HepG2 (cell line): ENCODE measurements around the gene ZMPSTE24. TPM values are rescaled to one million over a fixed set of nuclear protein-coding genes. Genes with fewer than 3 reads are reported as not detected.

Experiments
- CBFB ChIP-seq: sonication (generic); formaldehyde crosslinking; IDR thresholded peaks from 2 replicates; pipeline ENCODE4 v1.4.0; 2020; ENCODE audit warnings: missing genetic modification reagents
- CCDC6 ChIP-seq: sonication (generic); formaldehyde crosslinking; IDR thresholded peaks from 2 replicates; pipeline ENCODE4 v1.8.1; 2022; ENCODE audit warnings: mild to moderate bottlenecking, missing genetic modification reagents, moderate library complexity
- KDM5A ChIP-seq: fragments of 200-600 bp; sonication (generic); IDR thresholded peaks from 2 replicates; pipeline ENCODE4 v1.7.0; 2018; ENCODE audit warnings: antibody characterized with exemption, mild to moderate bottlenecking, low read length, borderline replicate concordance
- MIER2 ChIP-seq: IDR thresholded peaks from 2 replicates; pipeline ENCODE4 v1.6.1; 2016; ENCODE audit warnings: missing biosample characterization, missing genetic modification reagents
- NR2C2 ChIP-seq: sonication (generic); formaldehyde crosslinking; IDR thresholded peaks from 2 replicates; pipeline ENCODE4 v1.4.0; 2020; ENCODE audit warnings: missing genetic modification reagents, mild to moderate bottlenecking, moderate library complexity, borderline replicate concordance
- RARG ChIP-seq: sonication (generic); formaldehyde crosslinking; IDR thresholded peaks from 2 replicates; pipeline ENCODE4 v1.4.0; 2020; ENCODE audit warnings: low read depth, mild to moderate bottlenecking, missing genetic modification reagents
- SNAI1 ChIP-seq: sonication (generic); formaldehyde crosslinking; IDR thresholded peaks from 2 replicates; pipeline ENCODE4 v1.5.0; 2020; ENCODE audit warnings: mild to moderate bottlenecking, missing genetic modification reagents, borderline replicate concordance
- ZBTB42 ChIP-seq: sonication (generic); formaldehyde crosslinking; IDR thresholded peaks from 2 replicates; pipeline ENCODE4 v1.5.0; 2020; ENCODE audit warnings: mild to moderate bottlenecking, missing genetic modification reagents
- ZNF136 ChIP-seq: sonication (generic); formaldehyde crosslinking; IDR thresholded peaks from 2 replicates; pipeline ENCODE4 v1.8.1; 2022; ENCODE audit warnings: low read depth, mild to moderate bottlenecking, moderate library complexity, missing genetic modification reagents
- ZNF3 ChIP-seq: IDR thresholded peaks from 2 replicates; pipeline ENCODE4 v1.7.0; 2017; ENCODE audit warnings: inconsistent platforms
- ZNF367 ChIP-seq: sonication (generic); formaldehyde crosslinking; IDR thresholded peaks from 2 replicates; pipeline ENCODE4 v1.4.0; 2020; ENCODE audit warnings: missing genetic modification reagents, borderline replicate concordance
- ZNF44 ChIP-seq: sonication (generic); formaldehyde crosslinking; IDR thresholded peaks from 2 replicates; pipeline ENCODE4 v1.5.1; 2020; ENCODE audit warnings: mild to moderate bottlenecking, missing genetic modification reagents
- ZNF562 ChIP-seq: sonication (generic); formaldehyde crosslinking; IDR thresholded peaks from 2 replicates; pipeline ENCODE4 v1.8.0; 2022; ENCODE audit warnings: missing genetic modification reagents, borderline replicate concordance
- ZNF570 ChIP-seq: sonication (generic); formaldehyde crosslinking; IDR thresholded peaks from 2 replicates; pipeline ENCODE4 v1.4.0; 2020; ENCODE audit warnings: mild to moderate bottlenecking, missing genetic modification reagents, borderline replicate concordance
- ZNF616 ChIP-seq: sonication (generic); formaldehyde crosslinking; IDR thresholded peaks from 2 replicates; pipeline ENCODE4 v1.5.0; 2020; ENCODE audit warnings: low read depth, mild to moderate bottlenecking, missing genetic modification reagents
- ZNF768 ChIP-seq: sonication (generic); formaldehyde crosslinking; IDR thresholded peaks from 2 replicates; pipeline ENCODE4 v1.4.0; 2020; ENCODE audit warnings: missing genetic modification reagents
- polyA plus RNA-seq, 8 experiments: library from polyadenylated mRNA; depleted of rRNA in 3 of 8; stranded (reverse) in 7 of 8; unstranded in 1 of 8; fragments of >200 nt; fragmentation: Illumina TruSeq in 4 of 8; extraction: Trizol in 4 of 8; gene quantifications; 2 replicates each; pipeline versions ENCODE4 v1.2.1 to v1.2.3, GENCODE V29; 2011 to 2016; ENCODE audit warnings: low read depth in 4 of 8, missing spikeins in 1 of 8, mixed read lengths in 1 of 8; ENCODE audit not compliant: insufficient read depth in 1 of 8
- total RNA-seq, 5 experiments: library from RNA; depleted of rRNA; stranded (reverse); fragments of >200 nt; fragmentation: Illumina TruSeq; extraction: Trizol; gene quantifications; 2 replicates each; pipeline ENCODE4 v1.2.3, GENCODE V29; 2016; ENCODE audit warnings: low read depth in 1 of 5
- TF ChIP-seq, protein P1 (sequence below): sonication (generic); formaldehyde crosslinking; IDR thresholded peaks from 2 replicates; pipeline ENCODE4 v1.4.0; 2020; ENCODE audit warnings: mild to moderate bottlenecking, missing genetic modification reagents
- TF ChIP-seq, protein P2 (sequence below): sonication (generic); formaldehyde crosslinking; IDR thresholded peaks from 2 replicates; pipeline ENCODE4 v1.8.0; 2022; ENCODE audit warnings: mild to moderate bottlenecking, missing genetic modification reagents, borderline replicate concordance
- TF ChIP-seq, protein P3 (sequence below): IDR thresholded peaks from 2 replicates; pipeline ENCODE4 v1.6.1; 2016
- TF ChIP-seq, protein P4 (sequence below): fragments of 450-650 bp; IDR thresholded peaks from 2 replicates; pipeline ENCODE4 v1.6.1; 2016

Gene ZMPSTE24
- total and polyA plus RNA-seq, 2 of the 13 experiments (the other 11 are each of a cell fraction or from before 2014, with no cell fraction given), result 13.6 to 60.2 TPM

DNA sequence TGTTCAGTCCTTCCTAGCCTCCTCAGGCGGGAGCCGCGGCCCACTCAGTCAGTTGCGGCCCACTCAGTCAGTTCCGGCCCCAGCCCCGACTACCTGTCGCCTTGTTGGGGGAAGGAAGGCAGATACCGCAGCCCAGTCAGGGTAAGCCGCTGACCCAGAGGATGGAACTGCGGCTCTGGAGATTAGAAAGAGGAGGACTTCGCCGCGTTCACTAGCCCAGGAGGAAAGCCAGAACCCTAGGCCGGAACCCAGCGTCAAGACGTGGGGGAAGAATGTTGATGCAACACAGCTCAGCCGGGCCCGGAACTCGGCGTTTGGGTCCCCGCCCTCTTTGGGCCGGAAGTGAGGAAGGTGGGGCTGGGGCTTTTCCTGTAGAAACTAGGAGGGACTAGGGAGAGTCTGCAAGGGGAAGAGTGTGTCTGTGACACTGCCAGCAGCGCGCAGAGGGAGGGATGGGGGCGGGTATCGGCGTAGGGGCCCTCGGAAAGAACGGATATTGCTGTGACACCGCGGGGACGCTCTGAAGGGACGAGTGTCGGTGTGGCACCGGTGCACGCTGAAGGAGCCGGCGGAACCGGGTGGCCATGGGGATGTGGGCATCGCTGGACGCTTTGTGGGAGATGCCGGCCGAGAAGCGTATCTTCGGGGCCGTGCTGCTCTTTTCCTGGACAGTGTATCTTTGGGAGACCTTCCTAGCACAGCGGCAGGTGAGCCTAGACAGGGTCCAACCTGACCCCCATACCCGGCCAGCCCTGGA lies at the start of gene ZMPSTE24 (continued):
- TF ChIP-seq, protein P1, sequence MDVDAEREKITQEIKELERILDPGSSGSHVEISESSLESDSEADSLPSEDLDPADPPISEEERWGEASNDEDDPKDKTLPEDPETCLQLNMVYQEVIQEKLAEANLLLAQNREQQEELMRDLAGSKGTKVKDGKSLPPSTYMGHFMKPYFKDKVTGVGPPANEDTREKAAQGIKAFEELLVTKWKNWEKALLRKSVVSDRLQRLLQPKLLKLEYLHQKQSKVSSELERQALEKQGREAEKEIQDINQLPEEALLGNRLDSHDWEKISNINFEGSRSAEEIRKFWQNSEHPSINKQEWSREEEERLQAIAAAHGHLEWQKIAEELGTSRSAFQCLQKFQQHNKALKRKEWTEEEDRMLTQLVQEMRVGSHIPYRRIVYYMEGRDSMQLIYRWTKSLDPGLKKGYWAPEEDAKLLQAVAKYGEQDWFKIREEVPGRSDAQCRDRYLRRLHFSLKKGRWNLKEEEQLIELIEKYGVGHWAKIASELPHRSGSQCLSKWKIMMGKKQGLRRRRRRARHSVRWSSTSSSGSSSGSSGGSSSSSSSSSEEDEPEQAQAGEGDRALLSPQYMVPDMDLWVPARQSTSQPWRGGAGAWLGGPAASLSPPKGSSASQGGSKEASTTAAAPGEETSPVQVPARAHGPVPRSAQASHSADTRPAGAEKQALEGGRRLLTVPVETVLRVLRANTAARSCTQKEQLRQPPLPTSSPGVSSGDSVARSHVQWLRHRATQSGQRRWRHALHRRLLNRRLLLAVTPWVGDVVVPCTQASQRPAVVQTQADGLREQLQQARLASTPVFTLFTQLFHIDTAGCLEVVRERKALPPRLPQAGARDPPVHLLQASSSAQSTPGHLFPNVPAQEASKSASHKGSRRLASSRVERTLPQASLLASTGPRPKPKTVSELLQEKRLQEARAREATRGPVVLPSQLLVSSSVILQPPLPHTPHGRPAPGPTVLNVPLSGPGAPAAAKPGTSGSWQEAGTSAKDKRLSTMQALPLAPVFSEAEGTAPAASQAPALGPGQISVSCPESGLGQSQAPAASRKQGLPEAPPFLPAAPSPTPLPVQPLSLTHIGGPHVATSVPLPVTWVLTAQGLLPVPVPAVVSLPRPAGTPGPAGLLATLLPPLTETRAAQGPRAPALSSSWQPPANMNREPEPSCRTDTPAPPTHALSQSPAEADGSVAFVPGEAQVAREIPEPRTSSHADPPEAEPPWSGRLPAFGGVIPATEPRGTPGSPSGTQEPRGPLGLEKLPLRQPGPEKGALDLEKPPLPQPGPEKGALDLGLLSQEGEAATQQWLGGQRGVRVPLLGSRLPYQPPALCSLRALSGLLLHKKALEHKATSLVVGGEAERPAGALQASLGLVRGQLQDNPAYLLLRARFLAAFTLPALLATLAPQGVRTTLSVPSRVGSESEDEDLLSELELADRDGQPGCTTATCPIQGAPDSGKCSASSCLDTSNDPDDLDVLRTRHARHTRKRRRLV (CRISPR knock-in tag), result peak; percentile 94
- TF ChIP-seq MIER2 (peak; percentile 77), RARG (no peak), CCDC6 (CRISPR knock-in tag) (peak; percentile 81), ZBTB42 (CRISPR knock-in tag) (peak; percentile 53; the same call in 1 of the 2 replicates), CBFB (CRISPR knock-in tag) (peak; percentile 86), SNAI1 (CRISPR knock-in tag) (peak; percentile 78; the same call in 1 of the 2 replicates), ZNF562 (CRISPR knock-in tag) (no peak), ZNF3 (CRISPR knock-in tag) (0 out of 2 replicates have a peak, but pooled peaks have one; percentile 46), ZNF570 (CRISPR knock-in tag) (no peak), NR2C2 (peak; percentile 83), ZNF367 (CRISPR knock-in tag) (no peak), ZNF768 (CRISPR knock-in tag) (peak; percentile 84), ZNF44 (CRISPR knock-in tag) (peak; percentile 92; the same call in 1 of the 2 replicates), ZNF616 (CRISPR knock-in tag) (peak; percentile 58; the same call in 1 of the 2 replicates), ZNF136 (CRISPR knock-in tag) (0 out of 2 replicates have a peak, but pooled peaks have one; percentile 94), KDM5A (peak; percentile 97)
- TF ChIP-seq, protein P2, sequence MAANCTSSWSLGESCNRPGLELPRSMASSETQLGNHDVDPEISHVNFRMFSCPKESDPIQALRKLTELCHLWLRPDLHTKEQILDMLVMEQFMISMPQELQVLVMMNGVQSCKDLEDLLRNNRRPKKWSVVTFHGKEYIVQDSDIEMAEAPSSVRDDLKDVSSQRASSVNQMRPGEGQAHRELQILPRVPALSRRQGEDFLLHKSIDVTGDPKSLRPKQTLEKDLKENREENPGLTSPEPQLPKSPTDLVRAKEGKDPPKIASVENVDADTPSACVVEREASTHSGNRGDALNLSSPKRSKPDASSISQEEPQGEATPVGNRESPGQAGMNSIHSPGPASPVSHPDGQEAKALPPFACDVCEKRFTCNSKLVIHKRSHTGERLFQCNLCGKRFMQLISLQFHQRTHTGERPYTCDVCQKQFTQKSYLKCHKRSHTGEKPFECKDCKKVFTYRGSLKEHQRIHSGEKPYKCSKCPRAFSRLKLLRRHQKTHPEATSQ (CRISPR knock-in tag), result peak; percentile 93; the same call in 1 of the 2 replicates
- TF ChIP-seq, protein P3, sequence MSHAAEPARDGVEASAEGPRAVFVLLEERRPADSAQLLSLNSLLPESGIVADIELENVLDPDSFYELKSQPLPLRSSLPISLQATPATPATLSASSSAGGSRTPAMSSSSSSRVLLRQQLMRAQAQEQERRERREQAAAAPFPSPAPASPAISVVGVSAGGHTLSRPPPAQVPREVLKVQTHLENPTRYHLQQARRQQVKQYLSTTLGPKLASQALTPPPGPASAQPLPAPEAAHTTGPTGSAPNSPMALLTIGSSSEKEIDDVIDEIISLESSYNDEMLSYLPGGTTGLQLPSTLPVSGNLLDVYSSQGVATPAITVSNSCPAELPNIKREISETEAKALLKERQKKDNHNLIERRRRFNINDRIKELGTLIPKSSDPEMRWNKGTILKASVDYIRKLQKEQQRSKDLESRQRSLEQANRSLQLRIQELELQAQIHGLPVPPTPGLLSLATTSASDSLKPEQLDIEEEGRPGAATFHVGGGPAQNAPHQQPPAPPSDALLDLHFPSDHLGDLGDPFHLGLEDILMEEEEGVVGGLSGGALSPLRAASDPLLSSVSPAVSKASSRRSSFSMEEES (CRISPR knock-in tag), result peak; percentile 46; the same call in 1 of the 2 replicates
- TF ChIP-seq, protein P4, sequence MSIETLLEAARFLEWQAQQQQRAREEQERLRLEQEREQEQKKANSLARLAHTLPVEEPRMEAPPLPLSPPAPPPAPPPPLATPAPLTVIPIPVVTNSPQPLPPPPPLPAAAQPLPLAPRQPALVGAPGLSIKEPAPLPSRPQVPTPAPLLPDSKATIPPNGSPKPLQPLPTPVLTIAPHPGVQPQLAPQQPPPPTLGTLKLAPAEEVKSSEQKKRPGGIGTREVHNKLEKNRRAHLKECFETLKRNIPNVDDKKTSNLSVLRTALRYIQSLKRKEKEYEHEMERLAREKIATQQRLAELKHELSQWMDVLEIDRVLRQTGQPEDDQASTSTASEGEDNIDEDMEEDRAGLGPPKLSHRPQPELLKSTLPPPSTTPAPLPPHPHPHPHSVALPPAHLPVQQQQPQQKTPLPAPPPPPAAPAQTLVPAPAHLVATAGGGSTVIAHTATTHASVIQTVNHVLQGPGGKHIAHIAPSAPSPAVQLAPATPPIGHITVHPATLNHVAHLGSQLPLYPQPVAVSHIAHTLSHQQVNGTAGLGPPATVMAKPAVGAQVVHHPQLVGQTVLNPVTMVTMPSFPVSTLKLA, result peak; percentile 60; the same call in 1 of the 2 replicates
